ENCODE data around the gene PGBD4. TPM values are rescaled to one million over a fixed set of nuclear protein-coding genes. Genes with fewer than 3 reads are reported as not detected.
A peak's percentile ranks its signal among the peaks of the same experiment; 100 is the strongest.

The PGBD4 gene
- total and polyA plus RNA-seq, 2 donors (not counting 3 experiments of a cell fraction or from before 2014, with no cell fraction given), result 0.39 to 1.1 TPM

- H4K20me1 ChIP-seq (replicated peaks; ENCODE audit: control insufficient read depth, extremely low read depth, insufficient read depth, low read length), result no peaks in the 10 kb centered on the region
- peak; percentile 80 for FAIRE-seq
- no peaks in the 10 kb centered on the region for H3K9me1 ChIP-seq (replicated peaks; ENCODE audit: control insufficient read depth, extremely low read depth, insufficient read depth, low read length)
- H2AFZ ChIP-seq (ENCODE audit: low read depth, low read length), result peak overlapping the region; percentile 42
- no peaks in the 10 kb centered on the region for H3K4me1 ChIP-seq (ENCODE audit: control insufficient read depth, extremely low read depth, insufficient read depth, low read length)
- no peak overlapping the region for H3K4me3 ChIP-seq (replicated peaks in 1 of 3; ENCODE audit: insufficient read depth in 1 of 3, low read depth in 1 of 3, low read length in 3 of 3)
- TF ChIP-seq, protein P1, sequence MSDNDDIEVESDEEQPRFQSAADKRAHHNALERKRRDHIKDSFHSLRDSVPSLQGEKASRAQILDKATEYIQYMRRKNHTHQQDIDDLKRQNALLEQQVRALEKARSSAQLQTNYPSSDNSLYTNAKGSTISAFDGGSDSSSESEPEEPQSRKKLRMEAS (IDR thresholded peaks at IDR 0.05; ENCODE audit: insufficient read depth, insufficient read length), result no peak
- no peak for TF ChIP-seq POLR2A (IDR thresholded peaks at IDR 0.05; ENCODE audit: low read depth, low read length)
- peak; percentile 38 to 57 for TF ChIP-seq CTCF (IDR thresholded peaks at IDR 0.05; ENCODE audit: extremely low read depth in 1 of 2, insufficient read depth in 1 of 2, low read depth in 1 of 2, low read length in 2 of 2)
- no peak for TF ChIP-seq MYC (IDR thresholded peaks at IDR 0.05; ENCODE audit: low read depth, low read length)
- ChIA-PET POLR2A (interaction anchor here (0.9 to 2.2 kb wide), 2 partner anchors 99 to 258 kb away, joined by 5 to 13 read pairs; partner anchors contain the start of gene KATNBL1), CTCF (interaction anchor here (0.6 to 7.0 kb wide), 46 partner anchors 9 to 477 kb away, joined by 3 to 235 read pairs (median 6); partner anchors contain the start of genes EMC4, EMC7, GOLGA8B and KATNBL1)
- H3K27me3 ChIP-seq (ENCODE audit: control insufficient read depth in 2 of 2, insufficient read depth in 2 of 2, low read length in 2 of 2), result no peaks in the 10 kb centered on the region
- H3K9me3 ChIP-seq (replicated peaks; ENCODE audit: control insufficient read depth, insufficient read depth, low read length), result no peaks in the 10 kb centered on the region
- no peaks in the 10 kb centered on the region for H3K36me3 ChIP-seq (ENCODE audit: control insufficient read depth in 2 of 2, extremely low read depth in 1 of 2, insufficient read depth in 2 of 2, low read length in 2 of 2)
- DNase-seq (ENCODE audit: low read depth, low spot score), result peak; percentile 56
- no TSS peak for BruUV-seq (replicated peaks)
- intact Hi-C loops (cut with micrococcal nuclease) (loop anchor here (1.0 to 10.0 kb wide), 5 partner anchors 100 to 478 kb away; partner anchors contain the start of genes GOLGA8A, KATNBL1, LPCAT4 and NOP10), dilution Hi-C loops (cut with MboI; ENCODE audit: extremely low pct_ligation_motif_present, low sequenced_read_pairs) (no loop called here)
- no peak overlapping the region for H3K4me2 ChIP-seq (ENCODE audit: insufficient read depth, low read length)
- H3K79me2 ChIP-seq (ENCODE audit: control insufficient read depth, insufficient read depth, low read length), result no peaks in the 10 kb centered on the region
- H3K27ac ChIP-seq (ENCODE audit: insufficient read depth, low read depth, low read length), result no peak overlapping the region
- no peak overlapping the region for H3K9ac ChIP-seq (replicated peaks; ENCODE audit: extremely low read depth, insufficient read depth, low read length)
Observed at GRCh38 chr15:34109797-34110663, 8.1 kb downstream of the PGBD4 start.

Measured in endothelial cell of umbilical vein (primary cell).